Stimulated activated CD4-positive, alpha-beta T cell treated with anti-CD3 and anti-CD28 coated beads, Interleukin-12 subunit alpha, Interleukin-12 subunit beta, amount 100 ng/mL, for 24 hours (primary cell): ENCODE data around the gene EPM2A.

Experiments
- DNase-seq, 2 experiments: peaks; one replicate each; pipeline ENCODE4 v3.0.0-alpha.2; 2020; ENCODE audit warnings: low read depth in 2 of 2

EPM2A gene

GRCh38 chr6:145673504-145673903, 61.8 kb downstream of the EPM2A start:
- no peak for DNase-seq

- no peak for DNase-seq
Observed at GRCh38 chr6:145670311-145670710, 65.0 kb downstream of the EPM2A start.

- no peak for DNase-seq
Observed at GRCh38 chr6:145669627-145670034, 65.7 kb downstream of the EPM2A start.

GRCh38 chr6:145668844-145669243, 66.5 kb downstream of the EPM2A start:
- DNase-seq, result no peak

- DNase-seq, result no peak
Observed at GRCh38 chr6:145660676-145661075, 74.6 kb downstream of the EPM2A start.

GRCh38 chr6:145656128-145656527, 79.2 kb downstream of the EPM2A start:
- DNase-seq, result no peak

- DNase-seq, result no peak
Observed at GRCh38 chr6:145652572-145652971, 82.7 kb downstream of the EPM2A start.

GRCh38 chr6:145651988-145652387, 83.3 kb downstream of the EPM2A start:
- no peak for DNase-seq

- no peak for DNase-seq
Observed at GRCh38 chr6:145648149-145648548, 87.2 kb downstream of the EPM2A start.

- DNase-seq, result no peak
Observed at GRCh38 chr6:145647602-145648001, 87.7 kb downstream of the EPM2A start.

GRCh38 chr6:145643760-145644159, 91.6 kb downstream of the EPM2A start:
- no peak for DNase-seq

GRCh38 chr6:145633981-145634627, 101.2 kb downstream of the EPM2A start:
- DNase-seq, result peak; percentile 60 to 79

GRCh38 chr6:145632971-145633370, 102.3 kb downstream of the EPM2A start:
- no peak for DNase-seq

- no peak for DNase-seq
Observed at GRCh38 chr6:145631374-145631773, 103.9 kb downstream of the EPM2A start.

GRCh38 chr6:145630598-145630997, 104.7 kb downstream of the EPM2A start:
- no peak for DNase-seq

- no peak for DNase-seq
Observed at GRCh38 chr6:145629478-145629877, 105.8 kb downstream of the EPM2A start.

GRCh38 chr6:145627451-145627850, 107.9 kb downstream of the EPM2A start:
- no peak for DNase-seq

- no peak for DNase-seq
Observed at GRCh38 chr6:145626857-145627256, 108.5 kb downstream of the EPM2A start.

- no peak for DNase-seq
Observed at GRCh38 chr6:145623231-145623630, 112.1 kb downstream of the EPM2A start.

GRCh38 chr6:145621776-145622175, 113.5 kb downstream of the EPM2A start:
- DNase-seq, result no peak

- no peak for DNase-seq
Observed at GRCh38 chr6:145620088-145620487, 115.2 kb downstream of the EPM2A start.

GRCh38 chr6:145609521-145609920, 125.8 kb downstream of the EPM2A start:
- no peak for DNase-seq

- DNase-seq, result no peak
Observed at GRCh38 chr6:145608850-145609249, 126.5 kb downstream of the EPM2A start.

GRCh38 chr6:145603991-145604390, 131.3 kb downstream of the EPM2A start:
- no peak for DNase-seq
